Body of pancreas (tissue), 4 donors: ENCODE data around the gene CA12.

Experiments
- POLR2A ChIP-seq, 3 donors: fragments of 450-650 bp; IDR thresholded peaks; one replicate each; pipeline ENCODE4 v1.6.1; 2016; ENCODE audit warnings: antibody characterized with exemption in 3 of 3, mild to moderate bottlenecking in 2 of 3
- TF ChIP-seq, protein P1 (sequence below), 7 experiments: fragments of 450-650 bp in 4 of 7; fragments of 200-600 bp in 3 of 7; sonication (generic) in 3 of 7; IDR thresholded peaks; one replicate each; pipeline ENCODE4 v1.5.1; 2016 to 2019; ENCODE audit warnings: antibody characterized with exemption in 7 of 7

- TF ChIP-seq POLR2A (IDR thresholded peaks at IDR 0.05): no peak
- TF ChIP-seq, protein P1, sequence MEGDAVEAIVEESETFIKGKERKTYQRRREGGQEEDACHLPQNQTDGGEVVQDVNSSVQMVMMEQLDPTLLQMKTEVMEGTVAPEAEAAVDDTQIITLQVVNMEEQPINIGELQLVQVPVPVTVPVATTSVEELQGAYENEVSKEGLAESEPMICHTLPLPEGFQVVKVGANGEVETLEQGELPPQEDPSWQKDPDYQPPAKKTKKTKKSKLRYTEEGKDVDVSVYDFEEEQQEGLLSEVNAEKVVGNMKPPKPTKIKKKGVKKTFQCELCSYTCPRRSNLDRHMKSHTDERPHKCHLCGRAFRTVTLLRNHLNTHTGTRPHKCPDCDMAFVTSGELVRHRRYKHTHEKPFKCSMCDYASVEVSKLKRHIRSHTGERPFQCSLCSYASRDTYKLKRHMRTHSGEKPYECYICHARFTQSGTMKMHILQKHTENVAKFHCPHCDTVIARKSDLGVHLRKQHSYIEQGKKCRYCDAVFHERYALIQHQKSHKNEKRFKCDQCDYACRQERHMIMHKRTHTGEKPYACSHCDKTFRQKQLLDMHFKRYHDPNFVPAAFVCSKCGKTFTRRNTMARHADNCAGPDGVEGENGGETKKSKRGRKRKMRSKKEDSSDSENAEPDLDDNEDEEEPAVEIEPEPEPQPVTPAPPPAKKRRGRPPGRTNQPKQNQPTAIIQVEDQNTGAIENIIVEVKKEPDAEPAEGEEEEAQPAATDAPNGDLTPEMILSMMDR (IDR thresholded peaks at IDR 0.05): no peak
Observed at GRCh38 chr15:63288342-63288741, 93.3 kb downstream of the CA12 start.
